H1 (cell line): Measurements from ENCODE around the gene DIPK2A. TPM values are rescaled to one million over a fixed set of nuclear protein-coding genes. Genes with fewer than 3 reads are reported as not detected.

Source experiments
- RFX5 ChIP-seq: IDR thresholded peaks from 2 replicates; pipeline ENCODE4 v1.6.1; 2011; ENCODE audit warnings: low read depth, low read length, improper control_type of control experiment, borderline replicate concordance
- SAP30 ChIP-seq: fragments of 300-600 bp; sonication (generic); IDR thresholded peaks from 2 replicates; pipeline ENCODE4 v1.7.1; 2012; ENCODE audit warnings: low read length, moderate library complexity, mild to moderate bottlenecking, inconsistent platforms; ENCODE audit not compliant: insufficient read depth, insufficient replicate concordance
- polyA plus RNA-seq, 7 experiments: library from polyadenylated mRNA; depleted of rRNA in 3 of 7; stranded (reverse) in 5 of 7; unstranded in 2 of 7; fragments of >200 nt in 5 of 7; fragments of 200-250 nt in 2 of 7; gene quantifications; 1 replicate in 5 of 7; 2 replicates in 1 of 7; 4 replicates in 1 of 7; pipeline versions ENCODE4 v1.2.1 to v1.2.3, GENCODE V29; 2011 to 2013; ENCODE audit warnings: missing spikeins in 2 of 7, mixed read lengths in 2 of 7
- total RNA-seq: library from RNA; stranded (reverse); fragmentation: NEBNext Ultra II Directional; extraction: Animal tissue kit (Norgen Biotek cat#: 25700); gene quantifications from 2 replicates; pipeline ENCODE4 v1.2.1, GENCODE V29; 2021

DIPK2A gene
- total and polyA plus RNA-seq, 2 of the 8 experiments (the other 6 are each of a cell fraction or from before 2014, with no cell fraction given) = 18.4 to 28.7 TPM

DNA sequence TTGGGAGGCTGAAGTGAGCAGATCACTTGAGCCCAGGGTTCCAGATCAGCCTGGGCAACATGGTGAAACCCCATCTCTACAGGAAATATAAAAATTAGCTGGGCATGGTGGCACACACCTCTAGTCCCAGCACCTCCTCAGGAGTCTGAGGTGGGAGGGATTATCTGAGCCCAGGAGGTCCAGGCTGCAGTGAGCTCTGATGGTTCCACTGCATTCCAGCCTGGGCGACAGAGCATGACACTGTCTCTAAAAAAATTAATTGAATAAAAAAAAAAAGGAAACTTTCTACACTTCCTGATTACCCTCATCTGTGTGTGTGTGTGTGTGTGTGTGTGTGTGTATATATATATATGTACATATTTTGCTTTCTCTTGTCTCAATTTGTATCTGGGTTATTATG lies 31.4 kb downstream of the DIPK2A start (continued):
- TF ChIP-seq SAP30 (no peak), RFX5 (no peak)
